Kidney (tissue), 14 donors: ENCODE data around the gene FAM83C. TPM values are rescaled to one million over a fixed set of nuclear protein-coding genes. Genes with fewer than 3 reads are reported as not detected.

ENCODE experiments used
- DNase-seq, 5 donors: peaks; one replicate each; pipeline ENCODE4 v3.0.0-alpha.2; 2013 to 2020
- FAIRE-seq: peaks from 2 replicates; lab custom pipeline; 2012; peaks lifted over from hg19 to GRCh38; lab: Jason Lieb, UNC
- H3K27ac ChIP-seq, 2 donors: one replicate each; pipeline ENCODE4 v1.7.0; 2013; ENCODE audit warnings: low read depth in 2 of 2, low read length in 2 of 2, inconsistent platforms in 1 of 2
- H3K27me3 ChIP-seq: one replicate; pipeline ENCODE4 v1.7.1; 2013; ENCODE audit warnings: low read length, inconsistent platforms; ENCODE audit not compliant: control insufficient read depth, insufficient read depth
- H3K36me3 ChIP-seq, 3 donors: one replicate each; pipeline versions ENCODE4 v1.7.0 to v1.7.1; 2013; ENCODE audit warnings: low read length in 3 of 3, control low read depth in 1 of 3, inconsistent platforms in 1 of 3; ENCODE audit not compliant: insufficient read depth in 3 of 3, control insufficient read depth in 2 of 3
- H3K4me1 ChIP-seq, 3 donors: one replicate each; pipeline versions ENCODE4 v1.7.0 to v1.7.1; 2013; ENCODE audit warnings: low read length in 3 of 3, inconsistent platforms in 1 of 3, low read depth in 1 of 3; ENCODE audit not compliant: control insufficient read depth in 2 of 3, insufficient read depth in 2 of 3
- H3K4me3 ChIP-seq, 3 donors: one replicate each; pipeline versions ENCODE4 v1.7.0 to v1.8.1; 2013; ENCODE audit warnings: low read length in 3 of 3, control low read depth in 1 of 3, inconsistent platforms in 1 of 3
- H3K9ac ChIP-seq, 3 donors: one replicate each; pipeline versions ENCODE4 v1.7.0 to v1.7.1; 2013; ENCODE audit warnings: low read length in 3 of 3, control low read depth in 1 of 3, inconsistent platforms in 1 of 3
- H3K9me3 ChIP-seq, 3 donors: one replicate each; pipeline versions ENCODE4 v1.7.0 to v1.7.1; 2013; ENCODE audit warnings: low read length in 3 of 3, control low read depth in 1 of 3, inconsistent platforms in 1 of 3; ENCODE audit not compliant: control insufficient read depth in 2 of 3, insufficient read depth in 1 of 3
- intact Hi-C: fragments of 100-400 bp; cut with DNase I; formaldehyde crosslinking; loops from one replicate; pipeline ENCODE4 v1.11.1; 2022
- polyA plus RNA-seq: library from polyadenylated mRNA; stranded (reverse); fragments of 350-450 nt; fragmentation: Illumina TruSeq; extraction: RNeasy Lipid Tissue Mini Kit (QIAGEN cat#74804); gene quantifications from one replicate; pipeline ENCODE4 v1.2.3, GENCODE V29; 2014; ENCODE audit warnings: low read depth, low replicate concordance; ENCODE audit not compliant: insufficient read depth
- total RNA-seq: library from RNA; stranded (reverse); fragmentation: NEBNext Ultra II Directional; extraction: Animal tissue kit (Norgen Biotek cat#: 25700); gene quantifications from one replicate; pipeline ENCODE4 v1.2.1, GENCODE V29; 2021
- TF ChIP-seq, protein P1 (sequence below): IDR thresholded peaks from 3 replicates; pipeline ENCODE4 v1.5.1; 2012; ENCODE audit warnings: mild to moderate bottlenecking, moderate library complexity, borderline replicate concordance; ENCODE audit not compliant: insufficient read depth; ENCODE audit errors: extremely low read depth
- donor health status: control.
- donor health status: control.
- donor health status: control.
- donor health status: control.
- donor health status: control.
- donor health status: DM: yes; HTN: yes; CAD: no.
- donor health status: Normal renal cell carcinoma (clear cell type).

FAM83C gene
- total and polyA plus RNA-seq, 2 donors from 2014 or later, result not detected

DNA sequence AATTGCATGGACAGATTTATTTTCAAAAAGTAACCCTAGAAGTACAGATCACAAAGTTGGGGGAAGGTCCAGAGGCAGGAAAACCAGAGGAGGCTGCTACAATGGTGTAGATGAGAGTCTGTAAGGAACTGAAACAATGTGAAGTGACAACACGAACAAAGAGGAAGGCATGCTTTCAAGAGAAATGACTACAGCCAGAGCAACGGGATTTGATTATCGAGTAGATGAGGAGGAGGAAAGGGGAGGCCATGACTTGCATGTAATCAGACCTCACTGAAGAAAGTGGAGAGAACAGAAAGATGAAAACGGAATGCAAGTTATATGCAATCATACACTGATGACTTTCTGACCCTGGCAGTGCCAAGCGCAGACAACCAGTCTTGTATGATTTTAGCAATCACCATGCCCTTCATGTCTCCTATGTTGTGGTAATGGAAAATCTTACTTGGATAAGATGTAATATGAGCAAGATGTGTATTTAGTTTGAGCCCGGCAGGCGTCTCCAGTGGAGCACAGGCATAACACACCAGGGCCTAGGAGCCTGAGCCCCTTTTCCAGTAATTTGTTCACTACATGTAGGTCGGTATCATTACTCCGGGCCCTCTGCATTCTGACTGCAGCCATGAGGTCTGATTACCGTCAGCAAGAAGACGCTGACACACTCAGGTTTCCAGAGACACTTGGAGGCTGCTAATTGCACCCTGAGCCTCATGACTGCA is 34.0 kb upstream of the FAM83C start:
- no peak for FAIRE-seq
- TF ChIP-seq, protein P1, sequence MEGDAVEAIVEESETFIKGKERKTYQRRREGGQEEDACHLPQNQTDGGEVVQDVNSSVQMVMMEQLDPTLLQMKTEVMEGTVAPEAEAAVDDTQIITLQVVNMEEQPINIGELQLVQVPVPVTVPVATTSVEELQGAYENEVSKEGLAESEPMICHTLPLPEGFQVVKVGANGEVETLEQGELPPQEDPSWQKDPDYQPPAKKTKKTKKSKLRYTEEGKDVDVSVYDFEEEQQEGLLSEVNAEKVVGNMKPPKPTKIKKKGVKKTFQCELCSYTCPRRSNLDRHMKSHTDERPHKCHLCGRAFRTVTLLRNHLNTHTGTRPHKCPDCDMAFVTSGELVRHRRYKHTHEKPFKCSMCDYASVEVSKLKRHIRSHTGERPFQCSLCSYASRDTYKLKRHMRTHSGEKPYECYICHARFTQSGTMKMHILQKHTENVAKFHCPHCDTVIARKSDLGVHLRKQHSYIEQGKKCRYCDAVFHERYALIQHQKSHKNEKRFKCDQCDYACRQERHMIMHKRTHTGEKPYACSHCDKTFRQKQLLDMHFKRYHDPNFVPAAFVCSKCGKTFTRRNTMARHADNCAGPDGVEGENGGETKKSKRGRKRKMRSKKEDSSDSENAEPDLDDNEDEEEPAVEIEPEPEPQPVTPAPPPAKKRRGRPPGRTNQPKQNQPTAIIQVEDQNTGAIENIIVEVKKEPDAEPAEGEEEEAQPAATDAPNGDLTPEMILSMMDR, result no peak

DNA sequence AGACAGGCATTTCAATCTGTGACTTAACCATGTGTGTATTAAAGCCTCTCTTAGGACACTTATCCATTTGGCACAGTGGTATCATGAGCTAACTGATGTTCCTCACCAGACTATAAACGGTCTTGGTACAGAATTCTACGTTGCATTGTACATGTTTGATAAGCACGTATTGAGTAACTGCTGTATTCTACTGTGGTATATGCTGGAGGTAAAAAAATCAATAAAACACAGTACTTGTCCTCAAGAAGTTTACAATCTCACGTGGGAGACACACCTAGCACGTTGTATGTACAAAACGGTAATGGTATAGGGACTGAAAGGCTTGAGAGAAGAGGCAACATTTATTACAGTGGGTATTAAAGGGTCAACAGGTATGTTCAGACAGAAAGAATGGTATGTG is 33.2 kb upstream of the FAM83C start:
- Histone ChIP-seq H3K36me3 (no peaks in the 10 kb centered on the region), H3K27ac (no peak overlapping the region), H3K9me3 (no peaks in the 10 kb centered on the region), H3K4me3 (no peak overlapping the region), H3K9ac (no peak overlapping the region), H3K4me1 (peaks cover 0 to 10% (median 6%) of the 10 kb centered on the region in 3 donors), H3K27me3 (no peaks in the 10 kb centered on the region)
- DNase-seq (no peak), FAIRE-seq (no peak)
- TF ChIP-seq, protein P1, result no peak
- intact Hi-C loops, result no loop called here

More for the DNA sequence above, 34.0 kb upstream of the FAM83C start:
- H3K9ac ChIP-seq, result no peak overlapping the region
- DNase-seq, result peak in 3 of 5 donors; percentile 23 to 67 (median 53)
- H3K27me3 ChIP-seq, result no peaks in the 10 kb centered on the region
- intact Hi-C loops, result no loop called here
- H3K9me3 ChIP-seq, result no peaks in the 10 kb centered on the region
- H3K27ac ChIP-seq, result no peak overlapping the region
- H3K4me1 ChIP-seq, result peaks cover 0 to 10% (median 6%) of the 10 kb centered on the region in 3 donors
- no peak overlapping the region for H3K4me3 ChIP-seq
- H3K36me3 ChIP-seq, result no peaks in the 10 kb centered on the region

DNA sequence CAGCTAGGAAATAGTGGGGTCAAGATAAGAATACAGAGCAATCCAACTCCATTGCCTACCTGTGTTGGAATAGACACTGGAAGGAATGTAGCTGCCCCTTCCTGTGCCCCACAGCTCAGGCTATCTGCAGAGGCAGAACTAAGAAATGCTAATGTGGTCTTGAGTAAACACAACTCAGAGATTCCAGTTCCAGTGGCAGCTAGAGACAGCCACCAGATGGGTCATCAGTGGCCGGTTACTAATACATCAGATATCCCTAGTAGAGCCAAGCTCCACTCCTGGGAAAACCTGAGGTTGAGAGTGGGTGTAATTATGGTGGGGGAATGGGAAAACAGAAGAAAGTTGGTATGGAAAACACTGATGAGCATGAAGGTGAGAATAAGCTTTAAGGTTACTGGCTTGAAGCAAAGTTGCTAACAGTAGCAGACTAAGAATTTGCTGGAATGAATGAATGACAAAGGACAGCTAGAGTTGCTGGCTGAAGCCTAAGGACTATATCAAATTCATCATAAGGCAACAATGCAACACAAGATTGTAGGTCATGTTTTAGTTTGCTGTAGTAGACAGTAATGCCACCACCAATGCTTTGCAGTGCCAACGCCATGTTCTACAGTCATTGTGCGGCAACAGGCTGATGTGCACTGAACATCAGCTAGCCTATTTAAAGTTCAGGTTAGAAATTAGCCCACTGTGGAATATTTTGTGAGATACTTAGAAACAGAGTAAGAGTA is 28.3 kb upstream of the FAM83C start:
- intact Hi-C loops, result no loop called here
- peaks cover 0 to 20% (median 7%) of the 10 kb centered on the region in 3 donors for H3K4me1 ChIP-seq
- no peak overlapping the region for H3K27ac ChIP-seq
- TF ChIP-seq, protein P1, result no peak
- H3K9ac ChIP-seq, result no peak overlapping the region
- H3K27me3 ChIP-seq, result no peaks in the 10 kb centered on the region
- no peaks in the 10 kb centered on the region for H3K9me3 ChIP-seq
- no peak overlapping the region for H3K4me3 ChIP-seq
- peak in 3 of 5 donors; percentile 50 to 55 (median 53) for DNase-seq
- no peak for FAIRE-seq
- peaks cover 0 to 4% (median 0%) of the 10 kb centered on the region in 3 donors for H3K36me3 ChIP-seq
